ENCODE results near the gene BCO2.

GRCh38 chr11:112241486-112241885 is 66.2 kb downstream of the BCO2 start:
- no peak for TF ChIP-seq EZH2phosphoT487 (IDR thresholded peaks at IDR 0.05; ENCODE audit: borderline replicate concordance, low read length)
- no peak for TF ChIP-seq CTCF (conservative IDR thresholded peaks at IDR 0.05; ENCODE audit: low read depth, low read length)
